Activated CD8-positive, alpha-beta memory T cell treated with anti-CD3 and anti-CD28 coated beads, Interleukin-2, amount 50 U/mL, for 4 hours (primary cell): ENCODE data around the gene KDM1B.
"Not testable (repeated sequence)": the region's sequence is repeated elsewhere in the genome, so short reads cannot be mapped to it uniquely, and the experiment has no call there.

ENCODE experiments used
- DNase-seq: peaks from one replicate; pipeline ENCODE4 v3.0.0-alpha.2; 2020

KDM1B gene

GRCh38 chr6:18155150-18155863 is at the start of gene KDM1B:
TSS of gene KDM1B (plus strand) at chr6:18155422. CDS start at chr6:18159896, 4,474 bp downstream.
- peak; percentile 98 for DNase-seq

GRCh38 chr6:18107061-18107460 is 48.2 kb upstream of the KDM1B start:
- DNase-seq = no peak

GRCh38 chr6:18110162-18110561 is 45.1 kb upstream of the KDM1B start:
- DNase-seq = no peak

GRCh38 chr6:18115356-18115755 is 39.9 kb upstream of the KDM1B start:
- DNase-seq = no peak

GRCh38 chr6:18117136-18117535 is 38.1 kb upstream of the KDM1B start:
- DNase-seq = no peak

- DNase-seq = no peak
Measured at GRCh38 chr6:18118330-18118729, 36.9 kb upstream of the KDM1B start.

GRCh38 chr6:18119236-18119635 is 36.0 kb upstream of the KDM1B start:
- DNase-seq = no peak

- no peak for DNase-seq
Measured at GRCh38 chr6:18121580-18122127, 33.6 kb upstream of the KDM1B start.

- DNase-seq = peak; percentile 73
Measured at GRCh38 chr6:18122128-18123093, 32.8 kb upstream of the KDM1B start, which contains the start of gene NHLRC1. TSS of gene NHLRC1 (minus strand) at chr6:18122677. CDS start at chr6:18122606, 71 bp downstream.

GRCh38 chr6:18126121-18126520 is 29.1 kb upstream of the KDM1B start:
- no peak for DNase-seq

- DNase-seq = no peak
Measured at GRCh38 chr6:18132346-18132745, 22.9 kb upstream of the KDM1B start.

GRCh38 chr6:18135171-18135570 is 20.1 kb upstream of the KDM1B start:
- DNase-seq = no peak

GRCh38 chr6:18136260-18136659 is 19.0 kb upstream of the KDM1B start:
- DNase-seq = no peak

- DNase-seq = no peak
Measured at GRCh38 chr6:18138906-18139305, 16.3 kb upstream of the KDM1B start.

GRCh38 chr6:18139935-18140621 is 15.1 kb upstream of the KDM1B start:
- no peak for DNase-seq

- no peak for DNase-seq
Measured at GRCh38 chr6:18141805-18142590, 13.2 kb upstream of the KDM1B start.

- no peak for DNase-seq
Measured at GRCh38 chr6:18142591-18142861, 12.7 kb upstream of the KDM1B start.

GRCh38 chr6:18147160-18147559 is 8.1 kb upstream of the KDM1B start:
- DNase-seq = no peak

GRCh38 chr6:18147616-18148015 is 7.6 kb upstream of the KDM1B start:
- no peak for DNase-seq

- DNase-seq = no peak
Measured at GRCh38 chr6:18148304-18149025, 6.8 kb upstream of the KDM1B start.

GRCh38 chr6:18151391-18151790 is 3.8 kb upstream of the KDM1B start:
- not testable (repeated sequence) for DNase-seq

- no peak for DNase-seq
Measured at GRCh38 chr6:18151801-18152200, 3.4 kb upstream of the KDM1B start.
